Measurements from ENCODE around the gene TMEM131. TPM values are rescaled to one million over a fixed set of nuclear protein-coding genes. Genes with fewer than 3 reads are reported as not detected.

TMEM131 gene
- total RNA-seq, 4 donors from 2014 or later = 32.8 to 54.8 (median 41.2) TPM

DNA sequence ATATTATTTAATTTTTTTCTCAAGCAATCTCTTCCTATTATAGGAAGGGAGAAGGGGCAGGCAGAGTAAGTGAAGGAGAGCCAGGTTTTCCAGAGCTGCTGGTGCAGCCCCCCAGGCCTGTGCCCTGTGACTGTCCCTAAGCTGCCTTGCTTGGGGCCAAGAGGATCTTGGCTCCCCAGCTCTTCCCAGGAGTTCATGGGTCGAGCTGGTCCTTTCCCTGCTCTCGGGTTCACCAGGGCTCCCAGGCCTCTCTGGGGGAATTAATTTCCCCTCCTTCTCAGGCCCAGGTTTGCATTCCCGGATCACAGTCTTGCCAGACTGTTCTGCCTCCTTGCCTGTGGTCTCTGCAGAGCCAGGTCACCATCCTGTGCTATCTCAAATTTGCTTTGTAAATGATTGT is 12.7 kb upstream of the TMEM131 start:
- TF ChIP-seq, protein P1, sequence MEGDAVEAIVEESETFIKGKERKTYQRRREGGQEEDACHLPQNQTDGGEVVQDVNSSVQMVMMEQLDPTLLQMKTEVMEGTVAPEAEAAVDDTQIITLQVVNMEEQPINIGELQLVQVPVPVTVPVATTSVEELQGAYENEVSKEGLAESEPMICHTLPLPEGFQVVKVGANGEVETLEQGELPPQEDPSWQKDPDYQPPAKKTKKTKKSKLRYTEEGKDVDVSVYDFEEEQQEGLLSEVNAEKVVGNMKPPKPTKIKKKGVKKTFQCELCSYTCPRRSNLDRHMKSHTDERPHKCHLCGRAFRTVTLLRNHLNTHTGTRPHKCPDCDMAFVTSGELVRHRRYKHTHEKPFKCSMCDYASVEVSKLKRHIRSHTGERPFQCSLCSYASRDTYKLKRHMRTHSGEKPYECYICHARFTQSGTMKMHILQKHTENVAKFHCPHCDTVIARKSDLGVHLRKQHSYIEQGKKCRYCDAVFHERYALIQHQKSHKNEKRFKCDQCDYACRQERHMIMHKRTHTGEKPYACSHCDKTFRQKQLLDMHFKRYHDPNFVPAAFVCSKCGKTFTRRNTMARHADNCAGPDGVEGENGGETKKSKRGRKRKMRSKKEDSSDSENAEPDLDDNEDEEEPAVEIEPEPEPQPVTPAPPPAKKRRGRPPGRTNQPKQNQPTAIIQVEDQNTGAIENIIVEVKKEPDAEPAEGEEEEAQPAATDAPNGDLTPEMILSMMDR (IDR thresholded peaks at IDR 0.05) = no peak
- TF ChIP-seq POLR2A (IDR thresholded peaks at IDR 0.05) = no peak
- DNase-seq (ENCODE audit: low spot score in 2 of 2) = no peak
- WGBS, 2 donors = 64 to 73% methylated on average over 3 of the region's 3 CpGs
- intact Hi-C loops (cut with DNase I; ENCODE audit: low total_unique reads) = no loop called here
- H3K4me3 ChIP-seq (ENCODE audit: low read depth, poor library complexity, severe bottlenecking) = no peak overlapping the region

DNA sequence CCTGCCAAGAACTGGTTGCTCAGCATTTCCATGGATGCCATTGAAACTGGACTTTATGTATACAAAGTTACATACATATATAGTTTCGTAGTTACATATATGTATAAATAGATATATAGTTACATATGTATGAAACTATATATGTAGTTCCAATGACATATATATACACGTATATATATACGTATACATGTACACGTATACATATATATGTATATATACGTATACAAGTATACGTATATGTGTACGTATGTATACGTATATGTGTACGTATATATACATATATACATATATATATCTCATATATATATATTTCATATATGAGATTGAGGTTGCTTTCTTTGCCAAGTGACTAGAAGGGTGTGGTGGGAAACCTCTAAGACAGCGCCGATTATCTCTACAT is 10.6 kb upstream of the TMEM131 start:
- intact Hi-C loops (cut with DNase I; ENCODE audit: low total_unique reads) = no loop called here
- H3K4me3 ChIP-seq (ENCODE audit: low read depth, poor library complexity, severe bottlenecking) = no peak overlapping the region
- 91 to 96% methylated on average over 11 of the region's 11 CpGs for WGBS, 2 donors
- DNase-seq (ENCODE audit: low spot score in 2 of 2) = no peak
- TF ChIP-seq, protein P1 (IDR thresholded peaks at IDR 0.05) = no peak
- no peak for TF ChIP-seq POLR2A (IDR thresholded peaks at IDR 0.05)

DNA sequence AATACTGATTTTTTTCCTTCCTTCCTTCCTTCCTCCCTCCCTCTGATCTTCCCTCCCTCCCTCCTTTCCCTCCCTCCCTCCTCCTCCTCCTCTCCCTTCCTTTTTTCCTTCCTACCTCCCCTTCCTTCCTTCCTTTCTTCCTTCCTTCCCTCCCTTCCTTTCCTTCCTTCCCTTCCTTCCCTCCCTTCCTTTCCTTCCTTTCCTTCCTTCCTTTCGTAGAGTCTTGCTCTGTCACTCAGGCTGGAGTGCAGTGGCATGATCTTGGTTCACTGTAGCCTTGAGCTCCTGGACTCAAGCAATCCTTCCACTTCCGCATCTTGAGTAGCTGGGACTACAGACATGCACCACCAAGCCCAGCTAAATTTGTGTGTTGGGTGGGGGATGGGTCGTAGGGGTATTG is 8.9 kb upstream of the TMEM131 start:
- no peak overlapping the region for H3K4me3 ChIP-seq (ENCODE audit: low read depth, poor library complexity, severe bottlenecking)
- intact Hi-C loops (cut with DNase I; ENCODE audit: low total_unique reads) = no loop called here
- TF ChIP-seq POLR2A (IDR thresholded peaks at IDR 0.05) = no peak
- TF ChIP-seq, protein P1 (IDR thresholded peaks at IDR 0.05) = no peak
- DNase-seq (ENCODE audit: low spot score in 2 of 2) = no peak
- 89 to 98% methylated on average over 3 of the region's 3 CpGs for WGBS, 2 donors

DNA sequence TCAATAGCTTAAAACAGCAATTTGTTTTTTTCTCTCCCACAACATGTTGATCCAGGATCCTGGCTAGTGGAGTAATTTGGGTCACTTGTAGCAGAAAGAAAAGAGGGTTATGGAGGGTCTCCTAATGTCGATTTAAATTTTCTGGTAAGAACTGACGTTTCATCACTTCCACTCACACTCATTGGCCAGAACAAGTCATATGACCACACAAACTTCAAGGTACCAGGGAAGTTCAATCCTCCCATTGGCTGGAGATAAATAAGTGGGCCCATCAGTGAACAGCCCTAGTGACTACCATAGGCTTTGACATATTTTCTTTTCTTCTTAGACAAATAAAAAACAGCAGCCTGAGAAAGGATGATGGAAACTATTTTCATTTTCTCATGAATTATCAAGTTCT is 8.3 kb upstream of the TMEM131 start:
- DNase-seq (ENCODE audit: low spot score in 2 of 2) = no peak
- no peak overlapping the region for H3K4me3 ChIP-seq (ENCODE audit: low read depth, poor library complexity, severe bottlenecking)
- 87 to 94% methylated on average over 2 of the region's 2 CpGs for WGBS, 2 donors
- intact Hi-C loops (cut with DNase I; ENCODE audit: low total_unique reads) = no loop called here
- TF ChIP-seq, protein P1 (IDR thresholded peaks at IDR 0.05) = no peak
- no peak for TF ChIP-seq POLR2A (IDR thresholded peaks at IDR 0.05)

DNA sequence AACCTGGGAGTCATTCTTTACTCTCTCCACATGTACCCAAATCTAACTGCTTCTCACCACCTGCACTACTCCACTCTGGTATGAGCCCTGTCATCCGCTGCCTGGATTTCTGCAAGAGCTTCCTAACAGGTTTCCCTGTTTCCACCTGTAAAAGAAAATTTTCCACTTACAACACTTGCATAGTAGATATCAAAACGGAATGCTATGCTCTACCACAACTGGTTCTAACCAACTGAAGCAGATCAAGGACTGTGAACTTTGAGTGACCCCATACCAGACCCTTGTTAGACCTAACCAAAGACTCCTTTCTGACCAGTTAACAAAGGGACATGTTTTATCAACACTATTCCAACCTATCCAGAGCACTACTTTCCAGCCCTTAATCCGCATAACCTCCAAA is 3.8 kb upstream of the TMEM131 start:
- TF ChIP-seq, protein P1 (IDR thresholded peaks at IDR 0.05) = no peak
- TF ChIP-seq POLR2A (IDR thresholded peaks at IDR 0.05) = no peak
- intact Hi-C loops (cut with DNase I; ENCODE audit: low total_unique reads) = no loop called here
- DNase-seq (ENCODE audit: low spot score in 2 of 2) = no peak
- H3K4me3 ChIP-seq (ENCODE audit: low read depth, poor library complexity, severe bottlenecking) = no peak overlapping the region
- WGBS, 2 donors = 85 to 93% methylated on average over 3 of the region's 3 CpGs

DNA sequence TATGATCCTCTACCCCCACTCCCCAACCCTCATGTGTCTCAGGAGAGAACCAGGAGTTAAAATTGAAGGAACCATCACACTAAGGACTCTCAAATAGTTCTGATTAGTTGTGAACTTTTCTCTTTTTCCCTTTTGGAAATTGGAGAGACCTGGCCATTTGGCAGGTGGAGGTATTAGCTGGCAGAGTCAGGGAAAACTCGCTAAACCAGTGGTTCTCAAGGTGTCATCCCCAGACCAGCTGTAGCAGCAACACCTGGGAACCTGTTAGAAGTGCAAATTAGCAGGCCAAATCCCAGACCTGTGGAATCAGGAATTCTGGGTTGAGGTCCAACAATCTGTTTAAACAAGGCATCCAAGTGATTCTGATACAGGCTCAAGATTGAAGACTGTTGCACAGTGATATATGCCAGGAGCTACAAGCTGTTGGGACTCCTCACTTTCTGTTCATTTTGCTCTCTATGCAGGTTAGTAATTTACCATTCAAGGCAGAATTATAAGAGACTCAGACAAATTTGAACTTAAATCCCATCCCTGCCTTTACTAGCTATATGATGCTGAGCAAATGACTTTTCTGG is 2.8 kb upstream of the TMEM131 start:
- 43 to 57% methylated on average over 1 of the region's 1 CpG for WGBS, 2 donors
- DNase-seq (ENCODE audit: low spot score in 2 of 2) = no peak
- intact Hi-C loops (cut with DNase I; ENCODE audit: low total_unique reads) = no loop called here
- TF ChIP-seq, protein P1 (IDR thresholded peaks at IDR 0.05) = no peak
- TF ChIP-seq POLR2A (IDR thresholded peaks at IDR 0.05) = no peak
- no peak overlapping the region for H3K4me3 ChIP-seq (ENCODE audit: low read depth, poor library complexity, severe bottlenecking)

All from lower leg skin (tissue), 4 donors.